ENCODE results near the gene MCF2. TPM values are rescaled to one million over a fixed set of nuclear protein-coding genes. Genes with fewer than 3 reads are reported as not detected.
"Not testable (repeated sequence)": the region's sequence is repeated elsewhere in the genome, so short reads cannot be mapped to it uniquely, and the experiment has no call there.

Gene MCF2
- total RNA-seq, 2 donors from 2014 or later: 0.37 to 0.46 TPM

GRCh38 chrX:139691843-139692505 is 16.0 kb downstream of the MCF2 start:
- DNase-seq (no peak), ATAC-seq (replicated peaks in 1 of 2) (peak in 1 of 2 donors; percentile 18)
- H3K4me3 Mint-ChIP-seq: peak overlapping the region; percentile 58 to 59
- H3K36me3 Mint-ChIP-seq (ENCODE audit: insufficient read depth in 2 of 2): no peaks in the 10 kb centered on the region
- H3K27me3 Mint-ChIP-seq (ENCODE audit: low read depth): peaks cover 30% of the 10 kb centered on the region
- H3K4me1 Mint-ChIP-seq (ENCODE audit: low read depth): no peaks in the 10 kb centered on the region
- no peak overlapping the region for H3K27ac Mint-ChIP-seq
- H3K9me3 Mint-ChIP-seq: no peaks in the 10 kb centered on the region

GRCh38 chrX:139691493-139691842 is 16.5 kb downstream of the MCF2 start:
- H3K4me3 Mint-ChIP-seq: peak overlapping the region; percentile 58 to 59
- no peaks in the 10 kb centered on the region for H3K4me1 Mint-ChIP-seq (ENCODE audit: low read depth)
- peaks cover 30% of the 10 kb centered on the region for H3K27me3 Mint-ChIP-seq (ENCODE audit: low read depth)
- no peaks in the 10 kb centered on the region for H3K36me3 Mint-ChIP-seq (ENCODE audit: insufficient read depth in 2 of 2)
- DNase-seq: no peak
- peaks cover 0 to 4% of the 10 kb centered on the region in 2 donors for H3K9me3 Mint-ChIP-seq
- ATAC-seq (replicated peaks in 1 of 2): no peak
- no peak overlapping the region for H3K27ac Mint-ChIP-seq

GRCh38 chrX:139685175-139685574 is 22.8 kb downstream of the MCF2 start:
- ATAC-seq (replicated peaks in 1 of 2): not testable (repeated sequence)

GRCh38 chrX:139680356-139680755 is 27.6 kb downstream of the MCF2 start:
- DNase-seq (no peak), ATAC-seq (replicated peaks in 1 of 2) (no peak)
- peaks cover 12% of the 10 kb centered on the region for H3K27me3 Mint-ChIP-seq (ENCODE audit: low read depth)
- H3K4me1 Mint-ChIP-seq (ENCODE audit: low read depth): no peaks in the 10 kb centered on the region
- H3K9me3 Mint-ChIP-seq: peaks cover 2 to 3% of the 10 kb centered on the region in 2 donors
- H3K4me3 Mint-ChIP-seq: no peak overlapping the region
- peaks cover 0 to 3% of the 10 kb centered on the region in 2 donors for H3K36me3 Mint-ChIP-seq (ENCODE audit: insufficient read depth in 2 of 2)
- no peak overlapping the region for H3K27ac Mint-ChIP-seq

More at GRCh38 chrX:139685175-139685574, 22.8 kb downstream of the MCF2 start:
- not testable (repeated sequence) for H3K27ac Mint-ChIP-seq; H3K9me3 Mint-ChIP-seq; H3K4me3 Mint-ChIP-seq; H3K27me3 Mint-ChIP-seq (ENCODE audit: low read depth); H3K36me3 Mint-ChIP-seq (ENCODE audit: insufficient read depth in 2 of 2); DNase-seq; H3K4me1 Mint-ChIP-seq (ENCODE audit: low read depth)

GRCh38 chrX:139647597-139647996 is 60.4 kb downstream of the MCF2 start:
- no peak overlapping the region for H3K4me3 Mint-ChIP-seq
- peaks cover 6% of the 10 kb centered on the region for H3K27me3 Mint-ChIP-seq (ENCODE audit: low read depth)
- no peak overlapping the region for H3K27ac Mint-ChIP-seq
- no peak for DNase-seq
- peaks cover 0 to 1% of the 10 kb centered on the region in 2 donors for H3K36me3 Mint-ChIP-seq (ENCODE audit: insufficient read depth in 2 of 2)
- ATAC-seq (replicated peaks in 1 of 2): no peak
- H3K4me1 Mint-ChIP-seq (ENCODE audit: low read depth): no peaks in the 10 kb centered on the region
- H3K9me3 Mint-ChIP-seq: peaks cover 0 to 3% of the 10 kb centered on the region in 2 donors

- no peak for ATAC-seq (replicated peaks in 1 of 2)
- DNase-seq: no peak
- Mint-ChIP-seq H3K36me3 (ENCODE audit: insufficient read depth in 2 of 2) (peaks cover 0 to 1% of the 10 kb centered on the region in 2 donors), H3K4me1 (ENCODE audit: low read depth) (no peaks in the 10 kb centered on the region), H3K4me3 (no peak overlapping the region), H3K27me3 (ENCODE audit: low read depth) (peaks cover 26% of the 10 kb centered on the region), H3K9me3 (peaks cover 0 to 1% of the 10 kb centered on the region in 2 donors), H3K27ac (no peak overlapping the region)
Observed at GRCh38 chrX:139642241-139642927, 65.6 kb downstream of the MCF2 start.

- peaks cover 0 to 1% of the 10 kb centered on the region in 2 donors for H3K36me3 Mint-ChIP-seq (ENCODE audit: insufficient read depth in 2 of 2)
- no peaks in the 10 kb centered on the region for H3K4me1 Mint-ChIP-seq (ENCODE audit: low read depth)
- H3K4me3 Mint-ChIP-seq: no peak overlapping the region
- peaks cover 26% of the 10 kb centered on the region for H3K27me3 Mint-ChIP-seq (ENCODE audit: low read depth)
- DNase-seq: no peak
- no peak overlapping the region for H3K27ac Mint-ChIP-seq
- ATAC-seq (replicated peaks in 1 of 2): no peak
- no peaks in the 10 kb centered on the region for H3K9me3 Mint-ChIP-seq
Observed at GRCh38 chrX:139640259-139640658, 67.7 kb downstream of the MCF2 start.

GRCh38 chrX:139639253-139639652 is 68.7 kb downstream of the MCF2 start:
- H3K4me3 Mint-ChIP-seq: no peak overlapping the region
- H3K9me3 Mint-ChIP-seq: no peaks in the 10 kb centered on the region
- H3K27me3 Mint-ChIP-seq (ENCODE audit: low read depth): peaks cover 26% of the 10 kb centered on the region
- ATAC-seq (replicated peaks in 1 of 2) (no peak), DNase-seq (no peak)
- H3K36me3 Mint-ChIP-seq (ENCODE audit: insufficient read depth in 2 of 2): peaks cover 0 to 1% of the 10 kb centered on the region in 2 donors
- no peak overlapping the region for H3K27ac Mint-ChIP-seq
- H3K4me1 Mint-ChIP-seq (ENCODE audit: low read depth): no peaks in the 10 kb centered on the region

- no peaks in the 10 kb centered on the region for H3K9me3 Mint-ChIP-seq
- no peak for ATAC-seq (replicated peaks in 1 of 2)
- peaks cover 0 to 1% of the 10 kb centered on the region in 2 donors for H3K36me3 Mint-ChIP-seq (ENCODE audit: insufficient read depth in 2 of 2)
- peaks cover 12% of the 10 kb centered on the region for H3K27me3 Mint-ChIP-seq (ENCODE audit: low read depth)
- DNase-seq: no peak
- no peak overlapping the region for H3K27ac Mint-ChIP-seq
- no peak overlapping the region for H3K4me3 Mint-ChIP-seq
- H3K4me1 Mint-ChIP-seq (ENCODE audit: low read depth): no peaks in the 10 kb centered on the region
Observed at GRCh38 chrX:139600105-139600504, 107.9 kb downstream of the MCF2 start.

GRCh38 chrX:139596068-139596467 is 111.9 kb downstream of the MCF2 start:
- Mint-ChIP-seq H3K36me3 (ENCODE audit: insufficient read depth in 2 of 2) (peaks cover 0 to 1% of the 10 kb centered on the region in 2 donors), H3K4me1 (ENCODE audit: low read depth) (no peaks in the 10 kb centered on the region), H3K27ac (no peak overlapping the region), H3K27me3 (ENCODE audit: low read depth) (peaks cover 12% of the 10 kb centered on the region), H3K4me3 (no peak overlapping the region), H3K9me3 (no peaks in the 10 kb centered on the region)
- ATAC-seq (replicated peaks in 1 of 2) (no peak), DNase-seq (no peak)

- H3K4me1 Mint-ChIP-seq (ENCODE audit: low read depth): no peaks in the 10 kb centered on the region
- peaks cover 4% of the 10 kb centered on the region for H3K27me3 Mint-ChIP-seq (ENCODE audit: low read depth)
- no peak overlapping the region for H3K27ac Mint-ChIP-seq
- no peak overlapping the region for H3K4me3 Mint-ChIP-seq
- DNase-seq (no peak), ATAC-seq (replicated peaks in 1 of 2) (no peak)
- no peaks in the 10 kb centered on the region for H3K36me3 Mint-ChIP-seq (ENCODE audit: insufficient read depth in 2 of 2)
- no peaks in the 10 kb centered on the region for H3K9me3 Mint-ChIP-seq
Observed at GRCh38 chrX:139585613-139586012, 122.4 kb downstream of the MCF2 start.

GRCh38 chrX:139581068-139581467 is 126.9 kb downstream of the MCF2 start:
- H3K4me3 Mint-ChIP-seq: no peak overlapping the region
- DNase-seq: no peak

GRCh38 chrX:139566981-139567380 is 141.0 kb downstream of the MCF2 start:
- no peaks in the 10 kb centered on the region for H3K9me3 Mint-ChIP-seq
- no peaks in the 10 kb centered on the region for H3K4me1 Mint-ChIP-seq (ENCODE audit: low read depth)
- H3K27ac Mint-ChIP-seq: no peak overlapping the region
- no peak overlapping the region for H3K4me3 Mint-ChIP-seq
- peaks cover 25% of the 10 kb centered on the region for H3K27me3 Mint-ChIP-seq (ENCODE audit: low read depth)
- DNase-seq: no peak
- H3K36me3 Mint-ChIP-seq (ENCODE audit: insufficient read depth in 2 of 2): no peaks in the 10 kb centered on the region
- no peak for ATAC-seq (replicated peaks in 1 of 2)

More at GRCh38 chrX:139581068-139581467, 126.9 kb downstream of the MCF2 start:
- H3K27ac Mint-ChIP-seq: no peak overlapping the region
- H3K9me3 Mint-ChIP-seq: no peaks in the 10 kb centered on the region
- H3K27me3 Mint-ChIP-seq (ENCODE audit: low read depth): no peaks in the 10 kb centered on the region
- no peaks in the 10 kb centered on the region for H3K36me3 Mint-ChIP-seq (ENCODE audit: insufficient read depth in 2 of 2)
- no peaks in the 10 kb centered on the region for H3K4me1 Mint-ChIP-seq (ENCODE audit: low read depth)
- no peak for ATAC-seq (replicated peaks in 1 of 2)

All from activated T-cell treated with anti-CD3 and anti-CD28 coated beads, Interleukin-2, amount 50 U/mL, for 72 hours (primary cell).